ENCODE measurements around the gene VIPR2.
"Not testable (repeated sequence)": the region's sequence is repeated elsewhere in the genome, so short reads cannot be mapped to it uniquely, and the experiment has no call there.

VIPR2 gene

DNA sequence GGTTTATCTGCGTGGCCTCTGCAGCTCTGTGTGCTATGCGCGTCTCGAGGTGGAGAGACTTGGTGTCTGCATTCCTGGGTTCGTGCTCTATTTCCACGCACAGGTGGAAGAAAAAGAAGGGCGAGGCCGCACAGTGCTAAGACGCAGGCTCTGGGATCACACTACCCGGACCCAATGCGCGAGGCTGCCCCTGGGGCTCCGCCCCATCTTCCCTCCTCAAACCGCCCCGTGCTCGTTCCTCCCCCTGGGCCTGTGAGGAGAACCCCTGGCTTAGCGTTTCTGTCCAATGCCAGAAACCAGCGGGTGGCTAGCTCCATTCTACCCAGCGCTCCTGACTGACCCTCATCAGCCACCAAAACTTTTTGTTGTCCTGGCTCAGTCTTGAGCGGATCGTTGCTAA is 145.2 kb downstream of the VIPR2 start:
- Histone ChIP-seq H3K9me3 (ENCODE audit: control insufficient read depth, insufficient read depth, low read length) (0 out of 2 replicates have a peak, but pooled peaks cover 4% of the 10 kb centered on the region), H3K27ac (ENCODE audit: low read depth, low read length) (no peak overlapping the region), H3K27me3 (ENCODE audit: control insufficient read depth, insufficient read depth, low read length) (peaks cover 31% of the 10 kb centered on the region)

GRCh38 chr7:158998261-158998660 is 146.4 kb downstream of the VIPR2 start:
- H3K9ac ChIP-seq (ENCODE audit: low read depth, low read length), result not testable (repeated sequence)

More for the DNA sequence above, 145.2 kb downstream of the VIPR2 start:
- no peaks in the 10 kb centered on the region for H3K4me1 ChIP-seq (ENCODE audit: control insufficient read depth, insufficient read depth, low read length)
- no peaks in the 10 kb centered on the region for H3K36me3 ChIP-seq (ENCODE audit: control insufficient read depth, insufficient read depth, low read length)
- no peak overlapping the region for H3K9ac ChIP-seq (ENCODE audit: low read depth, low read length)
- no peak overlapping the region for H3K4me3 ChIP-seq (ENCODE audit: low read depth, low read length)

DNA sequence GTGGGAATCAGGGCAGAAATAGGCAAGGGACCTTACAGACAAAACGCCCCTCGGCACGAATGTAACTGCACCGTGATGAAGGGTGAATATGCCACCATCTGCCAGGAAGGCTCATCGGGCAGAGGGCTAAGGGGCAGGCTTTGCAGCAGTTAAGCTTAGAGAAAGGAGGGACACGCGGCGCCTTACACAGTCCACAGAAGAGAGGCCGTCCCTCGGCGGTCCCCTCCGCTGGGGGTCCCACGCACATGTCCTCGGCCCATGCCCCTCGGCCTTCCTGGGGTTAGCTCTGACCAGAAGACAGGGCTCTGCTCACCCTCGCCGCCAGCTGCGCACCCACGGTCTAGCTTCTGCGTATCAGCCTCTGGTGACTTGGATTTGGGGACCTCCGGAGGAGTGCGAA is 147.2 kb downstream of the VIPR2 start:
- H3K9me3 ChIP-seq (ENCODE audit: control insufficient read depth, insufficient read depth, low read length), result 0 out of 2 replicates have a peak, but pooled peaks cover 4% of the 10 kb centered on the region

More at GRCh38 chr7:158998261-158998660, 146.4 kb downstream of the VIPR2 start:
- not testable (repeated sequence) for H3K4me1 ChIP-seq (ENCODE audit: control insufficient read depth, insufficient read depth, low read length); H3K27ac ChIP-seq (ENCODE audit: low read depth, low read length); H3K36me3 ChIP-seq (ENCODE audit: control insufficient read depth, insufficient read depth, low read length); H3K4me3 ChIP-seq (ENCODE audit: low read depth, low read length); H3K9me3 ChIP-seq (ENCODE audit: control insufficient read depth, insufficient read depth, low read length)
- peaks cover 43% of the 10 kb centered on the region for H3K27me3 ChIP-seq (ENCODE audit: control insufficient read depth, insufficient read depth, low read length)

GRCh38 chr7:158997110-158997453 is 147.6 kb downstream of the VIPR2 start:
- Histone ChIP-seq H3K4me1 (ENCODE audit: control insufficient read depth, insufficient read depth, low read length) (no peaks in the 10 kb centered on the region), H3K9ac (ENCODE audit: low read depth, low read length) (no peak overlapping the region), H3K9me3 (ENCODE audit: control insufficient read depth, insufficient read depth, low read length) (0 out of 2 replicates have a peak, but pooled peaks cover 4% of the 10 kb centered on the region), H3K4me3 (ENCODE audit: low read depth, low read length) (no peak overlapping the region; the same call in 1 of the 2 replicates), H3K27ac (ENCODE audit: low read depth, low read length) (no peak overlapping the region), H3K27me3 (ENCODE audit: control insufficient read depth, insufficient read depth, low read length) (peaks cover 54% of the 10 kb centered on the region), H3K36me3 (ENCODE audit: control insufficient read depth, insufficient read depth, low read length) (no peaks in the 10 kb centered on the region)

More for the DNA sequence above, 147.2 kb downstream of the VIPR2 start:
- Histone ChIP-seq H3K9ac (ENCODE audit: low read depth, low read length) (no peak overlapping the region), H3K4me3 (ENCODE audit: low read depth, low read length) (no peak overlapping the region; the same call in 1 of the 2 replicates), H3K27me3 (ENCODE audit: control insufficient read depth, insufficient read depth, low read length) (peaks cover 50% of the 10 kb centered on the region), H3K36me3 (ENCODE audit: control insufficient read depth, insufficient read depth, low read length) (no peaks in the 10 kb centered on the region), H3K4me1 (ENCODE audit: control insufficient read depth, insufficient read depth, low read length) (no peaks in the 10 kb centered on the region), H3K27ac (ENCODE audit: low read depth, low read length) (no peak overlapping the region)

- no peak overlapping the region; the same call in 1 of the 2 replicates for H3K4me3 ChIP-seq (ENCODE audit: low read depth, low read length)
Measured at GRCh38 chr7:158996214-158997109, 148.2 kb downstream of the VIPR2 start.

GRCh38 chr7:158995514-158995913 is 149.2 kb downstream of the VIPR2 start:
- 0 out of 2 replicates have a peak, but pooled peaks cover 4% of the 10 kb centered on the region for H3K9me3 ChIP-seq (ENCODE audit: control insufficient read depth, insufficient read depth, low read length)
- peaks cover 61% of the 10 kb centered on the region for H3K27me3 ChIP-seq (ENCODE audit: control insufficient read depth, insufficient read depth, low read length)
- H3K36me3 ChIP-seq (ENCODE audit: control insufficient read depth, insufficient read depth, low read length), result no peaks in the 10 kb centered on the region

More at GRCh38 chr7:158996214-158997109, 148.2 kb downstream of the VIPR2 start:
- Histone ChIP-seq H3K4me1 (ENCODE audit: control insufficient read depth, insufficient read depth, low read length) (no peaks in the 10 kb centered on the region), H3K36me3 (ENCODE audit: control insufficient read depth, insufficient read depth, low read length) (no peaks in the 10 kb centered on the region), H3K27me3 (ENCODE audit: control insufficient read depth, insufficient read depth, low read length) (peaks cover 59% of the 10 kb centered on the region), H3K9ac (ENCODE audit: low read depth, low read length) (no peak overlapping the region), H3K27ac (ENCODE audit: low read depth, low read length) (no peak overlapping the region), H3K9me3 (ENCODE audit: control insufficient read depth, insufficient read depth, low read length) (0 out of 2 replicates have a peak, but pooled peaks cover 4% of the 10 kb centered on the region)

DNA sequence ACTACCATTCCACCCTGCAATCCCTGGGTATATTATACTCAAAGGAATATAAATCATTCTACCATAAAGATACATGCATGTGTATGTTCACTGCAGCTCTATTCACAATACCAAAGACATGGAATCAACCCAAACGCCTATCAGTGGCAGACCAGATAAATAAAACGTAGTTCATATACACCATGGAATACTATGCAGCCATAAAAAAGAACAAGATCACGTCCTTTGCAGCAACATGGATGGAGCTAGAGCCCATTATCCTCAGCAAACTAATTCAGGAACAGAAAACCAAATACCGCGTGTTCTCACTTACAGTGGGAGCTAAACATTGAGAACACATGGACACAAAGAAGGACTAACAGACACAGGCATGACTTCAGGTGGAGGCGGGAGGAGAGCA is 150.0 kb downstream of the VIPR2 start:
- 0 out of 2 replicates have a peak, but pooled peaks cover 4% of the 10 kb centered on the region for H3K9me3 ChIP-seq (ENCODE audit: control insufficient read depth, insufficient read depth, low read length)
- no peaks in the 10 kb centered on the region for H3K4me1 ChIP-seq (ENCODE audit: control insufficient read depth, insufficient read depth, low read length)
- no peak overlapping the region for H3K9ac ChIP-seq (ENCODE audit: low read depth, low read length)
- H3K27ac ChIP-seq (ENCODE audit: low read depth, low read length), result no peak overlapping the region
- H3K4me3 ChIP-seq (ENCODE audit: low read depth, low read length), result no peak overlapping the region
- H3K27me3 ChIP-seq (ENCODE audit: control insufficient read depth, insufficient read depth, low read length), result peaks cover 61% of the 10 kb centered on the region
- H3K36me3 ChIP-seq (ENCODE audit: control insufficient read depth, insufficient read depth, low read length), result no peaks in the 10 kb centered on the region

More at GRCh38 chr7:158995514-158995913, 149.2 kb downstream of the VIPR2 start:
- no peak overlapping the region for H3K4me3 ChIP-seq (ENCODE audit: low read depth, low read length)
- no peak overlapping the region for H3K9ac ChIP-seq (ENCODE audit: low read depth, low read length)
- H3K27ac ChIP-seq (ENCODE audit: low read depth, low read length), result no peak overlapping the region
- no peaks in the 10 kb centered on the region for H3K4me1 ChIP-seq (ENCODE audit: control insufficient read depth, insufficient read depth, low read length)

DNA sequence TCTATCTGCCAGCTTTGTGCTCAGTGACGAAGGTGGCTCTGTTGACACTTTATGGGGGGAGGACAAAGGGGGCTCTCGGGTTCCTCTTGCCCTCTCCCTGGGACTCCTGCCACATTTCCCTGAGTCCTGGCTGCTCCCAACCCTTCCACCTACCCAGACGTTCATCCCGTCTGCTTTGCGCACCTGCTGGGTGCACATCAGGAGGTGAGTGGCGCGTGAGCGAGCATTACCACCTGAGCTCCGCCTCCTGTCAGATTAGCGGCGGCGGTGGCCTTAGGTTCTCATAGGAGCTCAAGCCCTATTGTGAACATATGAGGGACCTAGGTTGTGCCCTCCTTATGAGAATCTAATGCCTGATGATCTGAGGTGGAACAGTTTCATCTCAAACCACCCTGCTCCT is 151.1 kb downstream of the VIPR2 start:
- Histone ChIP-seq H3K36me3 (ENCODE audit: control insufficient read depth, insufficient read depth, low read length) (no peaks in the 10 kb centered on the region), H3K27ac (ENCODE audit: low read depth, low read length) (no peak overlapping the region), H3K27me3 (ENCODE audit: control insufficient read depth, insufficient read depth, low read length) (peaks cover 61% of the 10 kb centered on the region), H3K4me1 (ENCODE audit: control insufficient read depth, insufficient read depth, low read length) (no peaks in the 10 kb centered on the region), H3K9ac (ENCODE audit: low read depth, low read length) (no peak overlapping the region), H3K9me3 (ENCODE audit: control insufficient read depth, insufficient read depth, low read length) (0 out of 2 replicates have a peak, but pooled peaks cover 4% of the 10 kb centered on the region), H3K4me3 (ENCODE audit: low read depth, low read length) (no peak overlapping the region)

- H3K27me3 ChIP-seq (ENCODE audit: control insufficient read depth, insufficient read depth, low read length), result peaks cover 61% of the 10 kb centered on the region
- H3K4me3 ChIP-seq (ENCODE audit: low read depth, low read length), result peak overlapping the region; percentile 24; the same call in 1 of the 2 replicates
Measured at GRCh38 chr7:158992759-158993158, 151.9 kb downstream of the VIPR2 start.

DNA sequence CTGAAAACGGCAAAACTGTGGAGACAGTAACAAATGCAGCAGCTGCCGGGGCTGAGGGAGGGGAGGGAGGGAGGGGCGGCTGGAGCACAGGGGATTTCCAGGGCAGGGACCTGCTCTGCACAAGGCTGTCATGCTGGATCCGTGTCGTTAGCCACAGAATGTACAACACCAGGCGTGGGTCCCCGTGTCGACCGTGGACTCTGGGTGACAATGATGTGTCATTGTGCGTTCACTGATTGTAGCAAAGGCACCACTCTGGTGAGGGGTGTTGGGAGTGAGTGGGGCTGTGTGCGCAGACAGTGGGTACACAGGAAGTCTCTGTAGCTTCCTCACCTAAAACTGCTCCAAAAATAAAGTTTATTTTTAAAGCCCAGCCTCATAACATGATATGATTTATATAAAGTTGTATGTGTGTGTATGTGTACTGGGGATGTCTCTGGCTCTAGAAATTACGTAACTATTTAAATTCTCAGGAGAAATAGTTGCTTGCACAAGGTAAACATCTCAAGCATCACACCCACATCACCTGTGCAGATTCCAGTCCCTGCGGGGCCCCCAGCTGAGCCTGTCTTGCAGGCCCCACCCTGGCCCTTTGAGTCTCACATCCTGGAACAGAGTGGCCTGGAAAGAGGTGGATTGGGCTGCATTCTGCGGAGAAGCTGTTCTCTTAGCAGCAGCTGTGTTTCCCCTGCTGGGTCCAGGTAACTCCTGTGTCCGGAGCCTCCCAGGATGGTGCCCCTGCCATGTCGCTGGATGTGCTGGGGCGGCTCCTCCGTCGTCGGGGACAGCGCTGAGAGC is 152.6 kb downstream of the VIPR2 start:
- Histone ChIP-seq H3K4me3 (ENCODE audit: low read depth, low read length) (no peak overlapping the region), H3K27ac (ENCODE audit: low read depth, low read length) (no peak overlapping the region), H3K27me3 (ENCODE audit: control insufficient read depth, insufficient read depth, low read length) (peaks cover 54% of the 10 kb centered on the region), H3K36me3 (ENCODE audit: control insufficient read depth, insufficient read depth, low read length) (no peaks in the 10 kb centered on the region), H3K9ac (ENCODE audit: low read depth, low read length) (no peak overlapping the region), H3K4me1 (ENCODE audit: control insufficient read depth, insufficient read depth, low read length) (no peaks in the 10 kb centered on the region), H3K9me3 (ENCODE audit: control insufficient read depth, insufficient read depth, low read length) (peaks cover 15% of the 10 kb centered on the region)

More at GRCh38 chr7:158992759-158993158, 151.9 kb downstream of the VIPR2 start:
- H3K9ac ChIP-seq (ENCODE audit: low read depth, low read length), result no peak overlapping the region
- no peak overlapping the region for H3K27ac ChIP-seq (ENCODE audit: low read depth, low read length)
- H3K4me1 ChIP-seq (ENCODE audit: control insufficient read depth, insufficient read depth, low read length), result no peaks in the 10 kb centered on the region
- H3K36me3 ChIP-seq (ENCODE audit: control insufficient read depth, insufficient read depth, low read length), result no peaks in the 10 kb centered on the region
- peaks cover 10% of the 10 kb centered on the region for H3K9me3 ChIP-seq (ENCODE audit: control insufficient read depth, insufficient read depth, low read length)

Data from HUES48 (cell line).